Measurements from ENCODE around the gene EFCAB6.

GRCh38 chr22:43855431-43855830, 43.3 kb upstream of the EFCAB6 start:
- TF ChIP-seq JUN (CRISPR knock-in tag; IDR thresholded peaks at IDR 0.05) (no peak), USF2 (CRISPR knock-in tag; IDR thresholded peaks at IDR 0.05) (no peak), HMGA2 (CRISPR knock-in tag; IDR thresholded peaks at IDR 0.05) (no peak)
